ENCODE results near the gene ZNF221.

GRCh38 chr19:44007473-44007872, 56.4 kb downstream of the ZNF221 start:
- TF ChIP-seq CTCF (optimal IDR thresholded peaks at IDR 0.05 in 1 of 3, IDR thresholded peaks at IDR 0.05 in 1 of 3, conservative IDR thresholded peaks at IDR 0.05 in 1 of 3; ENCODE audit: extremely low read depth in 1 of 3, insufficient read depth in 2 of 3, low read length in 3 of 3) (no peak), EZH2 (IDR thresholded peaks at IDR 0.05; ENCODE audit: low read length) (no peak)

All from keratinocyte (primary cell).